Measurements from ENCODE around the gene CDH22. TPM values are rescaled to one million over a fixed set of nuclear protein-coding genes. Genes with fewer than 3 reads are reported as not detected.

The CDH22 gene
- total and polyA plus RNA-seq, 2 donors (not counting 1 experiment from before 2014, with no cell fraction given) = not detected

DNA sequence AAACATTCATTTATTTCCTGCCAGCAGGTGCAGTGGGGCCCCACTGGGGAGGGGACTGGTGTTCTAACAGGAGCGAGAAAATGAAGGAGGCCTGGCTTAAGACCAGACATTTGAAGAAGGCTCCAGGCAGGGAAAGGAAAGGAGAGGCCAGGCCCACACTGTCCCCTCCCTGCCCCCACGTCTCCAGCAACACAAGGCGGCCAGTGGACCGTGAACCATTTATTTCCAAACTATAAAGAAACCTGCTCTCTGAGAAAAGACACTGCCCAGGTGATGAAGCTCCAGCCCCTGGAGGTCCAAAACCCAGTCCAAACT lies 41.4 kb upstream of the CDH22 start:
- H3K4me1 ChIP-seq (ENCODE audit: control insufficient read depth in 2 of 2, insufficient read depth in 2 of 2, low read length in 2 of 2) = peaks cover 9 to 24% of the 10 kb centered on the region in 2 donors
- TF ChIP-seq, protein P1, sequence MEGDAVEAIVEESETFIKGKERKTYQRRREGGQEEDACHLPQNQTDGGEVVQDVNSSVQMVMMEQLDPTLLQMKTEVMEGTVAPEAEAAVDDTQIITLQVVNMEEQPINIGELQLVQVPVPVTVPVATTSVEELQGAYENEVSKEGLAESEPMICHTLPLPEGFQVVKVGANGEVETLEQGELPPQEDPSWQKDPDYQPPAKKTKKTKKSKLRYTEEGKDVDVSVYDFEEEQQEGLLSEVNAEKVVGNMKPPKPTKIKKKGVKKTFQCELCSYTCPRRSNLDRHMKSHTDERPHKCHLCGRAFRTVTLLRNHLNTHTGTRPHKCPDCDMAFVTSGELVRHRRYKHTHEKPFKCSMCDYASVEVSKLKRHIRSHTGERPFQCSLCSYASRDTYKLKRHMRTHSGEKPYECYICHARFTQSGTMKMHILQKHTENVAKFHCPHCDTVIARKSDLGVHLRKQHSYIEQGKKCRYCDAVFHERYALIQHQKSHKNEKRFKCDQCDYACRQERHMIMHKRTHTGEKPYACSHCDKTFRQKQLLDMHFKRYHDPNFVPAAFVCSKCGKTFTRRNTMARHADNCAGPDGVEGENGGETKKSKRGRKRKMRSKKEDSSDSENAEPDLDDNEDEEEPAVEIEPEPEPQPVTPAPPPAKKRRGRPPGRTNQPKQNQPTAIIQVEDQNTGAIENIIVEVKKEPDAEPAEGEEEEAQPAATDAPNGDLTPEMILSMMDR (IDR thresholded peaks at IDR 0.05) = no peak
- no peak for TF ChIP-seq EZH2 (IDR thresholded peaks at IDR 0.05; ENCODE audit: borderline replicate concordance, insufficient read depth, low read depth, low read length, poor library complexity, severe bottlenecking)
- H2AFZ ChIP-seq (ENCODE audit: insufficient read depth, low read depth, low read length, poor library complexity, severe bottlenecking) = no peak overlapping the region
- Mint-ChIP-seq H3K4me1 (peaks cover 24% of the 10 kb centered on the region), H3K9me3 (ENCODE audit: insufficient read depth) (no peaks in the 10 kb centered on the region), H3K27me3 (no peaks in the 10 kb centered on the region), H3K4me3 (no peak overlapping the region), H3K27ac (peak overlapping the region; percentile 65)
- intact Hi-C loops (cut with micrococcal nuclease) = loop anchor here (5.0 to 10.0 kb wide), 2 partner anchors 217 to 325 kb away; partner anchors contain the start of gene SLC12A5
- no peaks in the 10 kb centered on the region for H3K27me3 ChIP-seq (replicated peaks in 1 of 4; ENCODE audit: control extremely low read depth in 1 of 4, control insufficient read depth in 3 of 4, insufficient read depth in 4 of 4, low read length in 3 of 4)
- no peak for ATAC-seq (ENCODE audit: low read depth)
- CTCF ChIA-PET = interaction anchor here (0.6 to 3.0 kb wide), 13 partner anchors 8 to 380 kb away, joined by 3 to 19 read pairs (median 4); partner anchors contain the start of gene ELMO2
- H3K27ac ChIP-seq (ENCODE audit: low read length in 2 of 2) = no peak overlapping the region
- H3K4me2 ChIP-seq (replicated peaks; ENCODE audit: low read depth, low read length, poor library complexity, severe bottlenecking) = no peak overlapping the region
- H3K36me3 ChIP-seq (replicated peaks in 1 of 2; ENCODE audit: control extremely low read depth in 1 of 2, control insufficient read depth in 1 of 2, extremely low read depth in 1 of 2, insufficient read depth in 2 of 2, low read length in 1 of 2) = peaks cover 0 to 32% of the 10 kb centered on the region in 2 experiments
- DNase-seq = no peak
- H3K9me3 ChIP-seq (ENCODE audit: control extremely low read depth in 1 of 3, control insufficient read depth in 2 of 3, insufficient read depth in 1 of 3, low read length in 2 of 3) = no peaks in the 10 kb centered on the region
- WGBS (ENCODE audit: insufficient coverage) = 69% methylated on average over 3 of the region's 4 CpGs
- peaks cover 2% of the 10 kb centered on the region for H3K79me2 ChIP-seq (ENCODE audit: control insufficient read depth, insufficient read depth, low read length)
- H3K4me3 ChIP-seq (ENCODE audit: control extremely low read depth in 1 of 5, extremely low read depth in 1 of 5, insufficient read depth in 1 of 5, low read depth in 2 of 5, low read length in 4 of 5) = no peak overlapping the region
- H3K9ac ChIP-seq (ENCODE audit: low read length) = no peak overlapping the region
- POLR2A ChIA-PET = no interaction called here
- H4K20me1 ChIP-seq (ENCODE audit: control insufficient read depth, insufficient read depth, low read length, poor library complexity, severe bottlenecking) = peaks cover 17% of the 10 kb centered on the region

DNA sequence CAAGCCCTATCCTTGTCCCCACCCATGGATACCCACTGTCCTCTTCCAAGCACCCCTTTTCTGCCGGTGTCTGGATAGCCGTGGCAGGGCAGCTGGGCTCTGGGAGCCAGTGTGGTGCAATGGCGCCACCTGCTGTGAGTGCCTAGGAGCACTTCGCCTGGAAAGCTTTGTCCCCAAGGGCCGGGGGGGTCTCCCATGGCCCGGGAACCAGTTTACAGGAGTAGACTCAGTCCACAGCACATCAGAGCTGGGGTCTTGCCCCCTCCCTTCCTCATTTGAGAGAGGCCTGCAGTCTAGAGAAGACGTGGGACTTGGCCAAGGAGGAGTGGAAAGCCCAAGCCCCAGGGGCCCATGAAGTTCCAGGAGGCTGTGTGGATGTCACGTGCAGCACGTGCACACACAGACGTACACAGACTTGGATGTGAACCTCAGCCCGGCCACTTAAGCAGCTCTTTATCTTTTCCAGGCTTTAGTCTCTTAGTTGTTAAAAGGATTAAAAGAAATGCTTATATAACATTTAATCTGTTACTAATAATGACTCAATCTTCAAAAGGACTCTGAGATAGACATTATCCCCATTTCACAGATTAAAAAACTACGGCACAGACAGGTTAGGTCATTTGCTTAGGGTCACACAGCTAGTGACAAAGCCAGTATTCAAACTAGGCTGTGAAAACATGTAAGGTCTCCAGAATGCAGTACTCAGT lies 40.9 kb upstream of the CDH22 start:
- no peaks in the 10 kb centered on the region for H3K27me3 Mint-ChIP-seq
- H3K27ac ChIP-seq (ENCODE audit: low read length in 2 of 2) = no peak overlapping the region
- no peak overlapping the region for H3K4me2 ChIP-seq (replicated peaks; ENCODE audit: low read depth, low read length, poor library complexity, severe bottlenecking)
- TF ChIP-seq EZH2 (IDR thresholded peaks at IDR 0.05; ENCODE audit: borderline replicate concordance, insufficient read depth, low read depth, low read length, poor library complexity, severe bottlenecking) = no peak
- TF ChIP-seq, protein P1 (IDR thresholded peaks at IDR 0.05) = peak; percentile 63
- POLR2A ChIA-PET = no interaction called here
- no peak overlapping the region for H3K9ac ChIP-seq (ENCODE audit: low read length)
- no peaks in the 10 kb centered on the region for H3K9me3 ChIP-seq (ENCODE audit: control extremely low read depth in 1 of 3, control insufficient read depth in 2 of 3, insufficient read depth in 1 of 3, low read length in 2 of 3)
- peaks cover 9 to 25% of the 10 kb centered on the region in 2 donors for H3K4me1 ChIP-seq (ENCODE audit: control insufficient read depth in 2 of 2, insufficient read depth in 2 of 2, low read length in 2 of 2)
- H3K27me3 ChIP-seq (replicated peaks in 1 of 4; ENCODE audit: control extremely low read depth in 1 of 4, control insufficient read depth in 3 of 4, insufficient read depth in 4 of 4, low read length in 3 of 4) = no peaks in the 10 kb centered on the region
- H2AFZ ChIP-seq (ENCODE audit: insufficient read depth, low read depth, low read length, poor library complexity, severe bottlenecking) = no peak overlapping the region
- CTCF ChIA-PET = interaction anchor here (0.6 to 3.0 kb wide), 20 partner anchors 8 to 380 kb away, joined by 3 to 19 read pairs (median 4); partner anchors contain the start of genes CDH22 and ELMO2
- intact Hi-C loops (cut with micrococcal nuclease) = loop anchor here (5.0 to 10.0 kb wide), 2 partner anchors 217 to 324 kb away; partner anchors contain the start of gene SLC12A5
- H3K4me1 Mint-ChIP-seq = peaks cover 27% of the 10 kb centered on the region
- H3K36me3 ChIP-seq (replicated peaks in 1 of 2; ENCODE audit: control extremely low read depth in 1 of 2, control insufficient read depth in 1 of 2, extremely low read depth in 1 of 2, insufficient read depth in 2 of 2, low read length in 1 of 2) = peaks cover 0 to 32% of the 10 kb centered on the region in 2 experiments
- peaks cover 17% of the 10 kb centered on the region for H4K20me1 ChIP-seq (ENCODE audit: control insufficient read depth, insufficient read depth, low read length, poor library complexity, severe bottlenecking)
- 62% methylated on average over 7 of the region's 12 CpGs for WGBS (ENCODE audit: insufficient coverage)
- H3K27ac Mint-ChIP-seq = peak overlapping the region; percentile 65
- ATAC-seq (ENCODE audit: low read depth) (peak; percentile 28), DNase-seq (peak; percentile 45)
- H3K9me3 Mint-ChIP-seq (ENCODE audit: insufficient read depth) = no peaks in the 10 kb centered on the region
- no peak overlapping the region for H3K4me3 ChIP-seq (ENCODE audit: control extremely low read depth in 1 of 5, extremely low read depth in 1 of 5, insufficient read depth in 1 of 5, low read depth in 2 of 5, low read length in 4 of 5)
- H3K79me2 ChIP-seq (ENCODE audit: control insufficient read depth, insufficient read depth, low read length) = peaks cover 3% of the 10 kb centered on the region
- no peak overlapping the region for H3K4me3 Mint-ChIP-seq
